Smooth muscle cell (in vitro differentiated cells): ENCODE measurements around the gene NGEF. TPM values are rescaled to one million over a fixed set of nuclear protein-coding genes. Genes with fewer than 3 reads are reported as not detected.

Experiments used
- DNase-seq: peaks from one replicate; lab custom pipeline; 2025; ENCODE audit not compliant: unreplicated experiment; lab: John Stamatoyannopoulos, UW
- H2AFZ ChIP-seq: fragments of 200-600 bp; sonication (generic); 2 replicates; pipeline ENCODE4 v1.6.0; 2016; ENCODE audit warnings: antibody characterized with exemption, low read depth, mild to moderate bottlenecking
- H3F3A ChIP-seq: fragments of 200-600 bp; sonication (generic); 2 replicates; pipeline ENCODE4 v1.6.0; 2017; ENCODE audit warnings: antibody characterized with exemption, low read depth
- H3K27ac ChIP-seq: fragments of 200-600 bp; sonication (generic); 2 replicates; pipeline ENCODE4 v1.5.1; 2016; ENCODE audit warnings: low read depth, mild to moderate bottlenecking
- H3K27me3 ChIP-seq: fragments of 200-600 bp; sonication (generic); 2 replicates; pipeline ENCODE4 v1.6.1; 2016; ENCODE audit warnings: low read depth, mild to moderate bottlenecking
- H3K36me3 ChIP-seq: fragments of 200-600 bp; sonication (generic); 2 replicates; pipeline ENCODE4 v1.5.1; 2016; ENCODE audit warnings: low read depth
- H3K4me1 ChIP-seq: fragments of 200-600 bp; sonication (generic); 2 replicates; pipeline ENCODE4 v1.5.1; 2016; ENCODE audit warnings: low read depth
- H3K4me2 ChIP-seq: fragments of 200-600 bp; sonication (generic); 2 replicates; pipeline ENCODE4 v1.6.0; 2016; ENCODE audit warnings: mild to moderate bottlenecking
- H3K4me3 ChIP-seq: fragments of 200-600 bp; sonication (generic); 2 replicates; pipeline ENCODE4 v1.5.1; 2016; ENCODE audit warnings: mild to moderate bottlenecking
- H3K79me2 ChIP-seq: fragments of 200-600 bp; sonication (generic); 2 replicates; pipeline ENCODE4 v1.6.0; 2016; ENCODE audit warnings: low read depth, mild to moderate bottlenecking
- H3K9ac ChIP-seq: fragments of 200-600 bp; sonication (generic); 2 replicates; pipeline ENCODE4 v1.6.0; 2016; ENCODE audit warnings: low read depth
- H3K9me3 ChIP-seq: fragments of 200-600 bp; sonication (generic); replicated peaks from 2 replicates; pipeline ENCODE4 v1.5.1; 2016; ENCODE audit warnings: low read depth
- H4K20me1 ChIP-seq: fragments of 200-600 bp; sonication (generic); 2 replicates; pipeline ENCODE4 v1.6.0; 2016; ENCODE audit warnings: low read depth
- WGBS: methylation state at CpG from one replicate; pipeline ENCODE4 v1.1.7; 2016; ENCODE audit warnings: low lambda C conversion rate; 5-methylcytosine and 5-hydroxymethylcytosine counted together
- polyA plus RNA-seq: library from polyadenylated mRNA; unstranded; fragments of >200 nt; fragmentation: Nextera tagmentation; extraction: Ambion mirVana; gene quantifications from 2 replicates; pipeline ENCODE4 v1.2.1, GENCODE V29; 2016
- total RNA-seq: library from RNA; depleted of rRNA; stranded (reverse); fragments of >200 nt; gene quantifications from 2 replicates; pipeline ENCODE4 v1.2.3, GENCODE V29; 2014
- TF ChIP-seq, protein P1 (sequence below): fragments of 200-600 bp; sonication (generic); IDR thresholded peaks from 2 replicates; pipeline ENCODE4 v1.5.1; 2017; ENCODE audit warnings: borderline replicate concordance, mild to moderate bottlenecking, antibody characterized with exemption; ENCODE audit not compliant: insufficient read depth, poor library complexity, severe bottlenecking

Gene NGEF
- total and polyA plus RNA-seq, 2 experiments from 2014 or later = 0.09 TPM; not detected in 1

DNA sequence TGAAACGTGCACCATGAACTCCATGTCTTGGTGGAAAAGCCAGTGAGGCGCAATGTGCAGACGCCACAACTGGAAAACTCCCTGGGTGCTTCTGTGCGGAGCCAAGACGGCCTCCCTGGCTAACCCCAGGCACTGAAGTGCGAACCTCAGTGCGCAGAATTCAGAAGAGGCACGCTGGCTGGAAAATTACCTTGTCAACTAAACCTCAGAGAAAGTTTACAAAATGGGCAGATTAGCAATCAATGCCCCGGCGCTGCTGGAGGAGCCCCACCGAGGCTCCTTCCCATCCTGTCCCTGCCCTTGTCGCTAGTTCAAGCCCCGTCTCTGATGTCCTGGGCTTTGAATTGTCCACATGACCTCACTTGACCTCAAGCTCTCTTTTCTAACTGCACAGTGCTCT lies 120.8 kb downstream of the NGEF start:
- H3K4me1 ChIP-seq = no peaks in the 10 kb centered on the region
- H3K9me3 ChIP-seq = no peaks in the 10 kb centered on the region
- no peak overlapping the region for H3K4me3 ChIP-seq
- H3K79me2 ChIP-seq = no peaks in the 10 kb centered on the region
- H4K20me1 ChIP-seq = no peaks in the 10 kb centered on the region
- no peak overlapping the region for H3K9ac ChIP-seq
- H3K27me3 ChIP-seq = no peaks in the 10 kb centered on the region
- TF ChIP-seq, protein P1, sequence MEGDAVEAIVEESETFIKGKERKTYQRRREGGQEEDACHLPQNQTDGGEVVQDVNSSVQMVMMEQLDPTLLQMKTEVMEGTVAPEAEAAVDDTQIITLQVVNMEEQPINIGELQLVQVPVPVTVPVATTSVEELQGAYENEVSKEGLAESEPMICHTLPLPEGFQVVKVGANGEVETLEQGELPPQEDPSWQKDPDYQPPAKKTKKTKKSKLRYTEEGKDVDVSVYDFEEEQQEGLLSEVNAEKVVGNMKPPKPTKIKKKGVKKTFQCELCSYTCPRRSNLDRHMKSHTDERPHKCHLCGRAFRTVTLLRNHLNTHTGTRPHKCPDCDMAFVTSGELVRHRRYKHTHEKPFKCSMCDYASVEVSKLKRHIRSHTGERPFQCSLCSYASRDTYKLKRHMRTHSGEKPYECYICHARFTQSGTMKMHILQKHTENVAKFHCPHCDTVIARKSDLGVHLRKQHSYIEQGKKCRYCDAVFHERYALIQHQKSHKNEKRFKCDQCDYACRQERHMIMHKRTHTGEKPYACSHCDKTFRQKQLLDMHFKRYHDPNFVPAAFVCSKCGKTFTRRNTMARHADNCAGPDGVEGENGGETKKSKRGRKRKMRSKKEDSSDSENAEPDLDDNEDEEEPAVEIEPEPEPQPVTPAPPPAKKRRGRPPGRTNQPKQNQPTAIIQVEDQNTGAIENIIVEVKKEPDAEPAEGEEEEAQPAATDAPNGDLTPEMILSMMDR = no peak
- DNase-seq = no peak
- no peak overlapping the region for H3K27ac ChIP-seq
- 90% methylated on average over 13 of the region's 13 CpGs for WGBS
- no peak overlapping the region for H2AFZ ChIP-seq
- H3F3A ChIP-seq = no peaks in the 10 kb centered on the region
- no peak overlapping the region for H3K4me2 ChIP-seq
- no peaks in the 10 kb centered on the region for H3K36me3 ChIP-seq

DNA sequence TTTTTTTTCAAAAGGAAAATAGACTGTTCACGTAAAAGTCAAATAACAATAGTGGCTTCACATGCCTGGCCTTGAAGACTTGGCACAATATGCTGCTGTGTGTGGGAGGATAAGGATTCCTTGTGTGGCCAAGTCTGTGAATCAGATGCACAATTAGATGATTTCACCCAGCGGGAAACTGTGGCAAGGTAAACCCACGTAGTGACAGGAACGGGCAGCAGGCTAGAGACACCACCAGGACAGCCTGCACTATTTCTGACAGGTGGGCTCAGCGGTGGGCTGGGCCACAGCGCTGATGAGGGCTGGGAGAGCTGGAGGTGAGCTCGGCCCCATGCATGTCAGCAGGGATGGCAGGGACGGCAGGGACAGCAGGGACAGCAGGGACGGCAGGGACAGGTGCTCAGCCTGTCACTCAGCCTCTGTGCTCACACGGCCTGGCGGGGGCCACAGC lies 121.4 kb downstream of the NGEF start:
- H3K9me3 ChIP-seq = no peaks in the 10 kb centered on the region
- no peak overlapping the region for H3K4me3 ChIP-seq
- TF ChIP-seq, protein P1 = no peak
- no peak overlapping the region for H2AFZ ChIP-seq
- H3K4me2 ChIP-seq = peak overlapping the region; percentile 57
- no peak for DNase-seq
- no peaks in the 10 kb centered on the region for H3K27me3 ChIP-seq
- no peaks in the 10 kb centered on the region for H3K79me2 ChIP-seq
- no peaks in the 10 kb centered on the region for H3K4me1 ChIP-seq
- H3F3A ChIP-seq = no peaks in the 10 kb centered on the region
- WGBS = 83% methylated on average over 11 of the region's 11 CpGs
- no peaks in the 10 kb centered on the region for H4K20me1 ChIP-seq
- H3K9ac ChIP-seq = no peak overlapping the region
- H3K27ac ChIP-seq = no peak overlapping the region
- no peaks in the 10 kb centered on the region for H3K36me3 ChIP-seq

DNA sequence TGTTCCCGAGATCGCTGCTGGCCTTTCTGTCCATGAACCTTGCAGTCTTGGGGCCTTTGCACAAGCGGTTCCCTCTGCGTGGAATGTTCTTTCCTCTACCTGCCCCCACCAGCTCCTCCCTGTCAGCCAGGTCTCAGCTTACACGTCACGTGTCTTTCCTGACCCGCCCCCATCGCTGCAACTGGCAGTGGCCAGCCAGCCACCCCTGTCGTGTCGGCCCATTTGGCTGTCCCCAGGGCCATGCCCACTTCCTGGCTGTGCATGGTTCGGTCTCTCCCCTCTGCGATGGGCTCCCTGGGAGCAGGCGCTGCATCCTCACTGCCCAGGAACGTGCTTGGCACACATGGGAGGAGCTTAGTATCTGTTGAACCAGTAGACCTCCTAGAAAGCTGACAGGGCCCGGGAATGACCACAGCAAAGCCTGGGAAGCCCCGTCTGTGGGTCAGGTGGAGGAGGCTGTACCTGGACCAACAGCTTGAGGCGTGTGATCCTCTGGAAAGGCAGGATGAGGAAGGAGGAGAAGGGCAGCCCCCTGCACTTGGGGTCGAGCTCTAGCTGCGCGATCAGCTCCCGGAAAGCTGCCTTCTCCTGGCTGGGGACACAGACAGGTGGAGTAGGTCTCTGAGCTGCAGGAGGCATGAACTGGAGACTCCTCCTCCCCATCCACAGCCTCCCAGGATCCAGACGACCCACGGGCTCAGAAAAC lies 122.0 kb downstream of the NGEF start:
- H3F3A ChIP-seq = no peaks in the 10 kb centered on the region
- H3K79me2 ChIP-seq = no peaks in the 10 kb centered on the region
- DNase-seq = no peak
- H3K4me3 ChIP-seq = no peak overlapping the region
- H3K4me1 ChIP-seq = no peaks in the 10 kb centered on the region
- H3K36me3 ChIP-seq = no peaks in the 10 kb centered on the region
- no peak overlapping the region for H3K27ac ChIP-seq
- H3K9ac ChIP-seq = no peak overlapping the region
- H4K20me1 ChIP-seq = no peaks in the 10 kb centered on the region
- WGBS = 42% methylated on average over 23 of the region's 23 CpGs
- H3K27me3 ChIP-seq = no peaks in the 10 kb centered on the region
- H2AFZ ChIP-seq = no peak overlapping the region
- no peaks in the 10 kb centered on the region for H3K9me3 ChIP-seq
- H3K4me2 ChIP-seq = peak overlapping the region; percentile 57
- TF ChIP-seq, protein P1 = no peak

DNA sequence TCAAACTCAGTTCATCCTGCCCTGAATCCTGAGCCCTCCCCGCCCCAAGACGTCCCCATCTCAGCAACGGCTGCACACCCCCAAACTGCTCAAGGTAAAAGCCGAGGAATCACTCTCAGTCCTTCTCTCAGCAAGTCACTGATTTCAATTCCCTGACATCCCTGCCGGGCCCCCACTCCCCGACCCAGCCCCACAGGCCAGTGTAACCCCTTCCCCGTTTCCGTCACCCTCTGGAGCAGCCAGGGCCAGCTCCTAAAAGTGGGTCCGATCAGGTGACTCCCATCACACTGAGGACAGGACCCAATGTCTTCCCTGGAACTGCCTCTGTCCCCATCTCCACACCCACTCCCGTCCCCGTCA lies 122.5 kb downstream of the NGEF start:
- H4K20me1 ChIP-seq = no peaks in the 10 kb centered on the region
- no peaks in the 10 kb centered on the region for H3K79me2 ChIP-seq
- H3K9me3 ChIP-seq = no peaks in the 10 kb centered on the region
- H3K9ac ChIP-seq = no peak overlapping the region
- no peak overlapping the region for H3K27ac ChIP-seq
- H3K4me2 ChIP-seq = peak overlapping the region; percentile 57
- H3K27me3 ChIP-seq = no peaks in the 10 kb centered on the region
- TF ChIP-seq, protein P1 = no peak
- H3K36me3 ChIP-seq = no peaks in the 10 kb centered on the region
- no peak overlapping the region for H3K4me3 ChIP-seq
- H2AFZ ChIP-seq = no peak overlapping the region
- no peak for DNase-seq
- H3K4me1 ChIP-seq = no peaks in the 10 kb centered on the region
- H3F3A ChIP-seq = no peaks in the 10 kb centered on the region
- WGBS = 84% methylated on average over 10 of the region's 11 CpGs
